ENCODE results near the gene VIT.

VIT gene

DNA sequence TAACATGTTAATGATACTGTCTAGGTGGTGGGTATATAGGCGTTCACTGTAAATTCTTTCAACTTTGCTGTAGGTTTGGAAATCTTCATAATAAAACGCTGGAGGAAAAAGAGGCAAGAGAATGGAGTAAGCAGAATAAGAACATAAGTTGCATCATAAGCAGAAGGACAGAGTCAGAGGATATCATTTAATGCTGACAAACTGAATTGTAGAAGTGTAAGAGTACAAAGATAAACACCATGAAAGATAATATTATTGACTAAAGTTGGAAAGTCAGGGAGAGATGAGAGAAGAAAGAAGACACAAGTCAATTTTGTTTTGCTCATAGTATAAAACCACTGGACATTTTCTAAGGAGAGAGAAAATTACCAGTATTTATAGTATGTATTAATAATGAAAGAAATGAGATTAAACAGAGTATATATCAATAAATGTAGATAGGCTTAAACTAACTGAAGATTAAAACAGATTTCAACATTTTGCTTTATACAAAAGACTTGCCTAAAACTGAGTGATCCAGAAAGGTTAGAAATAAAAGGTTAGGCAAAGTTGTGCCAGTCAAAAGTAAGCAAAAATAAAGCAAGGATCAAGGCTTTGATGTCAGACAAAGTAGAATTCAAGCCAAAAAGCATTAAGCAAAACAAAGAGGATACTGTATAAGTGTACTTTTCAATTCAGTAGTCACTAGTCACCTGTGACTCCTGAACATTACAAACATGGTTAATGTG is 42.4 kb upstream of the VIT start:
- Histone ChIP-seq H3K27ac (ENCODE audit: low read depth, low read length) (no peak overlapping the region), H3K36me3 (ENCODE audit: low read length) (no peaks in the 10 kb centered on the region), H2AFZ (ENCODE audit: low read depth, low read length, severe bottlenecking) (no peak overlapping the region), H3K9ac (ENCODE audit: low read length) (no peak overlapping the region), H3F3A (ENCODE audit: insufficient read depth) (no peaks in the 10 kb centered on the region), H3K9me3 (ENCODE audit: insufficient read depth, low read length) (no peaks in the 10 kb centered on the region), H3K79me2 (ENCODE audit: insufficient read depth, low read length) (no peaks in the 10 kb centered on the region), H3K9me2 (replicated peaks; ENCODE audit: insufficient read depth, low read length) (no peaks in the 10 kb centered on the region), H3K4me2 (ENCODE audit: low read depth, low read length, poor library complexity, severe bottlenecking) (no peak overlapping the region), H3K27me3 (ENCODE audit: low read length) (no peaks in the 10 kb centered on the region), H3K4me3 (ENCODE audit: insufficient read depth, low read length, poor library complexity, severe bottlenecking) (no peak overlapping the region), H4K20me1 (ENCODE audit: low read depth, low read length) (no peaks in the 10 kb centered on the region)
- TF ChIP-seq, protein P1, sequence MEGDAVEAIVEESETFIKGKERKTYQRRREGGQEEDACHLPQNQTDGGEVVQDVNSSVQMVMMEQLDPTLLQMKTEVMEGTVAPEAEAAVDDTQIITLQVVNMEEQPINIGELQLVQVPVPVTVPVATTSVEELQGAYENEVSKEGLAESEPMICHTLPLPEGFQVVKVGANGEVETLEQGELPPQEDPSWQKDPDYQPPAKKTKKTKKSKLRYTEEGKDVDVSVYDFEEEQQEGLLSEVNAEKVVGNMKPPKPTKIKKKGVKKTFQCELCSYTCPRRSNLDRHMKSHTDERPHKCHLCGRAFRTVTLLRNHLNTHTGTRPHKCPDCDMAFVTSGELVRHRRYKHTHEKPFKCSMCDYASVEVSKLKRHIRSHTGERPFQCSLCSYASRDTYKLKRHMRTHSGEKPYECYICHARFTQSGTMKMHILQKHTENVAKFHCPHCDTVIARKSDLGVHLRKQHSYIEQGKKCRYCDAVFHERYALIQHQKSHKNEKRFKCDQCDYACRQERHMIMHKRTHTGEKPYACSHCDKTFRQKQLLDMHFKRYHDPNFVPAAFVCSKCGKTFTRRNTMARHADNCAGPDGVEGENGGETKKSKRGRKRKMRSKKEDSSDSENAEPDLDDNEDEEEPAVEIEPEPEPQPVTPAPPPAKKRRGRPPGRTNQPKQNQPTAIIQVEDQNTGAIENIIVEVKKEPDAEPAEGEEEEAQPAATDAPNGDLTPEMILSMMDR (IDR thresholded peaks at IDR 0.05; ENCODE audit: insufficient read depth, low read length, poor library complexity, severe bottlenecking), result no peak
- no peak for TF ChIP-seq EZH2phosphoT487 (conservative IDR thresholded peaks at IDR 0.05; ENCODE audit: low read length)

DNA sequence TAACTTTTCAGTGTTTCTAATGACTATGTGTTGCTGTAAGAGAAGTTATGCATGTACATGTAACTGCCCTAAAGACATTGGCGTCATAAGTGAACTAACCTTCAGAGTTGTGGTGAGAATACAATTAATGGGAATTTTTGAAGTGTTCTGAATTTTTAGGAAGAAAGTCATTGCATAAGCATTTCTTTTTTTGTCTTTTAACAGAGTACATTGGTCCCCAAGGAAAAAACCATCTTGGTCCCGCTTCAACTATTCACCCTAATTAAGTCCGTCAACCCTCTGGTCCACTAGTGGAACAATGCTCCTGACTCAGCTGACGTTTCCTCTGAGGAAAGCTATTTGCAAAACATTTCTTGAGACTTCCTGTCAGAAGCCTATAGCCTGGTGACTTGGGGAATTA is 41.1 kb upstream of the VIT start:
- no peak overlapping the region for H3K4me2 ChIP-seq (ENCODE audit: low read depth, low read length, poor library complexity, severe bottlenecking)
- no peaks in the 10 kb centered on the region for H3K36me3 ChIP-seq (ENCODE audit: low read length)
- no peaks in the 10 kb centered on the region for H3K9me3 ChIP-seq (ENCODE audit: insufficient read depth, low read length)
- no peaks in the 10 kb centered on the region for H4K20me1 ChIP-seq (ENCODE audit: low read depth, low read length)
- no peak overlapping the region for H3K4me3 ChIP-seq (ENCODE audit: insufficient read depth, low read length, poor library complexity, severe bottlenecking)
- H3F3A ChIP-seq (ENCODE audit: insufficient read depth), result no peaks in the 10 kb centered on the region
- no peaks in the 10 kb centered on the region for H3K27me3 ChIP-seq (ENCODE audit: low read length)
- H3K9ac ChIP-seq (ENCODE audit: low read length), result no peak overlapping the region
- H3K79me2 ChIP-seq (ENCODE audit: insufficient read depth, low read length), result no peaks in the 10 kb centered on the region
- H3K27ac ChIP-seq (ENCODE audit: low read depth, low read length), result no peak overlapping the region
- H3K9me2 ChIP-seq (replicated peaks; ENCODE audit: insufficient read depth, low read length), result no peaks in the 10 kb centered on the region
- no peak overlapping the region for H2AFZ ChIP-seq (ENCODE audit: low read depth, low read length, severe bottlenecking)
- TF ChIP-seq, protein P1 (IDR thresholded peaks at IDR 0.05; ENCODE audit: insufficient read depth, low read length, poor library complexity, severe bottlenecking), result no peak
- no peak for TF ChIP-seq EZH2phosphoT487 (conservative IDR thresholded peaks at IDR 0.05; ENCODE audit: low read length)

DNA sequence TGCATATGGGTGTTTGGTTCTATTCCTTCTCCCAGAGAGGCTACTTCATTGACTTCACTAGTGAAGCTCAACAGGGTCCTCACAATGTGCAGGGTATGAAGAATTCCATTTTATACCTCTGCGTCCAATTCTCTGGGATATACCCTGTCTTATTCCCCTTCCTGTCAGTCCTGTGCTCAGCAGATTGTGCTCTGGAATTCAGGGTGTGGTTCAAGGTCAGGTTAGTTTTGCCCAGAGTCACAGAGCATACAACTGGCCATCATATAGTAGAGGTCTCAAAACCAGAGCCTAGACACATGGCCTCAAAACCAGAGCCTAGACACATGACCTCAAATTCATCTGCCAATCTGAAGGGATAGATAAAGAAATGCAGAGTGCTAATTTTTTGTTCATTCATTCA is 38.8 kb upstream of the VIT start:
- Histone ChIP-seq H3K27ac (ENCODE audit: low read depth, low read length) (no peak overlapping the region), H4K20me1 (ENCODE audit: low read depth, low read length) (no peaks in the 10 kb centered on the region), H3K9ac (ENCODE audit: low read length) (no peak overlapping the region), H2AFZ (ENCODE audit: low read depth, low read length, severe bottlenecking) (no peak overlapping the region), H3K4me3 (ENCODE audit: insufficient read depth, low read length, poor library complexity, severe bottlenecking) (no peak overlapping the region), H3K79me2 (ENCODE audit: insufficient read depth, low read length) (no peaks in the 10 kb centered on the region), H3K36me3 (ENCODE audit: low read length) (no peaks in the 10 kb centered on the region), H3K27me3 (ENCODE audit: low read length) (no peaks in the 10 kb centered on the region), H3K9me2 (replicated peaks; ENCODE audit: insufficient read depth, low read length) (no peaks in the 10 kb centered on the region), H3F3A (ENCODE audit: insufficient read depth) (no peaks in the 10 kb centered on the region), H3K4me2 (ENCODE audit: low read depth, low read length, poor library complexity, severe bottlenecking) (no peak overlapping the region), H3K9me3 (ENCODE audit: insufficient read depth, low read length) (no peaks in the 10 kb centered on the region)
- no peak for TF ChIP-seq EZH2phosphoT487 (conservative IDR thresholded peaks at IDR 0.05; ENCODE audit: low read length)
- TF ChIP-seq, protein P1 (IDR thresholded peaks at IDR 0.05; ENCODE audit: insufficient read depth, low read length, poor library complexity, severe bottlenecking), result no peak

Measured in SU-DHL-6 (cell line).